ENCODE results near the gene AP1M1.

AP1M1 gene

GRCh38 chr19:16185768-16186123, 12.0 kb upstream of the AP1M1 start:
- DNase-seq: no peak

GRCh38 chr19:16188521-16188920, 9.2 kb upstream of the AP1M1 start:
- DNase-seq: no peak

- DNase-seq: no peak
Observed at GRCh38 chr19:16190198-16190597, 7.5 kb upstream of the AP1M1 start.

GRCh38 chr19:16190736-16191135, 7.0 kb upstream of the AP1M1 start:
- no peak for DNase-seq

- DNase-seq: no peak
Observed at GRCh38 chr19:16191216-16191908, 6.3 kb upstream of the AP1M1 start.

GRCh38 chr19:16193466-16193865, 4.2 kb upstream of the AP1M1 start:
- no peak for DNase-seq

GRCh38 chr19:16197188-16197621, 506 bp upstream of the AP1M1 start:
- no peak for DNase-seq

- no peak for DNase-seq
Observed at GRCh38 chr19:16198370-16198651, 600 bp downstream of the AP1M1 start.

GRCh38 chr19:16199275-16199932, 1.7 kb downstream of the AP1M1 start:
- no peak for DNase-seq

- no peak for DNase-seq
Observed at GRCh38 chr19:16200038-16201010, 2.6 kb downstream of the AP1M1 start.

- no peak for DNase-seq
Observed at GRCh38 chr19:16201011-16201391, 3.3 kb downstream of the AP1M1 start.

- DNase-seq: no peak
Observed at GRCh38 chr19:16202320-16203255, 4.9 kb downstream of the AP1M1 start.

GRCh38 chr19:16203256-16204004, 5.7 kb downstream of the AP1M1 start:
- DNase-seq: no peak

- DNase-seq: no peak
Observed at GRCh38 chr19:16204005-16204294, 6.2 kb downstream of the AP1M1 start.

- no peak for DNase-seq
Observed at GRCh38 chr19:16205205-16206045, 7.7 kb downstream of the AP1M1 start.

- no peak for DNase-seq
Observed at GRCh38 chr19:16206046-16206605, 8.4 kb downstream of the AP1M1 start.

- no peak for DNase-seq
Observed at GRCh38 chr19:16206637-16207036, 8.9 kb downstream of the AP1M1 start.

- no peak for DNase-seq
Observed at GRCh38 chr19:16207063-16207462, 9.4 kb downstream of the AP1M1 start.

GRCh38 chr19:16207490-16208025, 9.8 kb downstream of the AP1M1 start:
- DNase-seq: no peak

GRCh38 chr19:16208064-16208759, 10.5 kb downstream of the AP1M1 start:
- no peak for DNase-seq

Data from kidney glomerular epithelial cell (primary cell).